ENCODE data around the gene RIC3.

DNA sequence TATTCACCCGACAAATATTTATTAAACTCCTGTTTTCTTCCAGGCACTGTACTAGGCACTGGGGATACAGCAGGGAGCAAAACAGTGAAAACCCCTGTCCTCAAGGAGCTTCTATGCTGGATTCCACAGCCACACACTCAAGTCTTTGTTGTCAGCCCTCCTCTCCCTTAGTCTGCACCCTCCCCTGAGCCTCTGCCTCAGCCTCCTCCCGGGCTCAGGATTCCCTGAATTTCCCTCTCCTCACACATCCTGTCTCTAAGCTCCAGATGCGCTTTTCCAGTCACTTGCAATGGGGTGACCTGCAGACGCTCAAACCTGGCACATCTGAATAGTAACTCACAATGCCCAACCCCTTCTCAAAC, 101.3 kb downstream of the RIC3 start:
- no peak for TF ChIP-seq POLR2AphosphoS5 (IDR thresholded peaks at IDR 0.05)
- no peak for TF ChIP-seq EP300 (IDR thresholded peaks at IDR 0.05)
- TF ChIP-seq, protein P1, sequence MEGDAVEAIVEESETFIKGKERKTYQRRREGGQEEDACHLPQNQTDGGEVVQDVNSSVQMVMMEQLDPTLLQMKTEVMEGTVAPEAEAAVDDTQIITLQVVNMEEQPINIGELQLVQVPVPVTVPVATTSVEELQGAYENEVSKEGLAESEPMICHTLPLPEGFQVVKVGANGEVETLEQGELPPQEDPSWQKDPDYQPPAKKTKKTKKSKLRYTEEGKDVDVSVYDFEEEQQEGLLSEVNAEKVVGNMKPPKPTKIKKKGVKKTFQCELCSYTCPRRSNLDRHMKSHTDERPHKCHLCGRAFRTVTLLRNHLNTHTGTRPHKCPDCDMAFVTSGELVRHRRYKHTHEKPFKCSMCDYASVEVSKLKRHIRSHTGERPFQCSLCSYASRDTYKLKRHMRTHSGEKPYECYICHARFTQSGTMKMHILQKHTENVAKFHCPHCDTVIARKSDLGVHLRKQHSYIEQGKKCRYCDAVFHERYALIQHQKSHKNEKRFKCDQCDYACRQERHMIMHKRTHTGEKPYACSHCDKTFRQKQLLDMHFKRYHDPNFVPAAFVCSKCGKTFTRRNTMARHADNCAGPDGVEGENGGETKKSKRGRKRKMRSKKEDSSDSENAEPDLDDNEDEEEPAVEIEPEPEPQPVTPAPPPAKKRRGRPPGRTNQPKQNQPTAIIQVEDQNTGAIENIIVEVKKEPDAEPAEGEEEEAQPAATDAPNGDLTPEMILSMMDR (IDR thresholded peaks at IDR 0.05): no peak
- no peak for TF ChIP-seq POLR2A (IDR thresholded peaks at IDR 0.05)
